Ascending aorta (tissue), 2 donors: ENCODE measurements around the gene S100A10. TPM values are rescaled to one million over a fixed set of nuclear protein-coding genes. Genes with fewer than 3 reads are reported as not detected.

Experiments used
- DNase-seq, 2 donors: peaks; one replicate each; pipeline ENCODE4 v3.0.0-alpha.2; 2019; ENCODE audit warnings: low spot score in 2 of 2
- H3K27ac ChIP-seq, 2 donors: fragments of 200-600 bp; sonication (generic); one replicate each; pipeline ENCODE4 v1.5.1; 2016 to 2017; ENCODE audit warnings: mild to moderate bottlenecking in 1 of 2
- H3K27me3 ChIP-seq: fragments of 200-600 bp; sonication (generic); one replicate; pipeline ENCODE4 v1.5.1; 2017
- H3K36me3 ChIP-seq, 2 donors: fragments of 200-600 bp; sonication (generic); one replicate each; pipeline ENCODE4 v1.5.1; 2016
- H3K4me1 ChIP-seq, 2 donors: fragments of 200-600 bp; sonication (generic); one replicate each; pipeline ENCODE4 v1.5.1; 2016 to 2017; ENCODE audit warnings: mild to moderate bottlenecking in 1 of 2
- H3K4me3 ChIP-seq, 2 donors: fragments of 200-600 bp; sonication (generic); one replicate each; pipeline ENCODE4 v1.5.1; 2016 to 2017; ENCODE audit warnings: mild to moderate bottlenecking in 1 of 2
- H3K9me3 ChIP-seq, 2 donors: fragments of 200-600 bp; sonication (generic); one replicate each; pipeline ENCODE4 v1.5.1; 2016
- intact Hi-C: fragments of 100-400 bp; cut with DNase I; formaldehyde crosslinking; loops from one replicate; pipeline ENCODE4 v1.15.1; 2023
- total RNA-seq: library from RNA; depleted of rRNA; stranded (reverse); fragments of >200 nt; gene quantifications from one replicate; pipeline ENCODE4 v1.1.0, GENCODE V29; 2016
- TF ChIP-seq, protein P1 (sequence below), 3 experiments: fragments of 200-600 bp in 2 of 3; fragments of 450-650 bp in 1 of 3; sonication (generic) in 2 of 3; IDR thresholded peaks; one replicate each; pipeline ENCODE4 v1.5.1; 2016 to 2019; ENCODE audit warnings: antibody characterized with exemption in 3 of 3, mild to moderate bottlenecking in 1 of 3, moderate library complexity in 1 of 3

The S100A10 gene
- total RNA-seq, 1 donor from 2014 or later: 25.8 TPM

DNA sequence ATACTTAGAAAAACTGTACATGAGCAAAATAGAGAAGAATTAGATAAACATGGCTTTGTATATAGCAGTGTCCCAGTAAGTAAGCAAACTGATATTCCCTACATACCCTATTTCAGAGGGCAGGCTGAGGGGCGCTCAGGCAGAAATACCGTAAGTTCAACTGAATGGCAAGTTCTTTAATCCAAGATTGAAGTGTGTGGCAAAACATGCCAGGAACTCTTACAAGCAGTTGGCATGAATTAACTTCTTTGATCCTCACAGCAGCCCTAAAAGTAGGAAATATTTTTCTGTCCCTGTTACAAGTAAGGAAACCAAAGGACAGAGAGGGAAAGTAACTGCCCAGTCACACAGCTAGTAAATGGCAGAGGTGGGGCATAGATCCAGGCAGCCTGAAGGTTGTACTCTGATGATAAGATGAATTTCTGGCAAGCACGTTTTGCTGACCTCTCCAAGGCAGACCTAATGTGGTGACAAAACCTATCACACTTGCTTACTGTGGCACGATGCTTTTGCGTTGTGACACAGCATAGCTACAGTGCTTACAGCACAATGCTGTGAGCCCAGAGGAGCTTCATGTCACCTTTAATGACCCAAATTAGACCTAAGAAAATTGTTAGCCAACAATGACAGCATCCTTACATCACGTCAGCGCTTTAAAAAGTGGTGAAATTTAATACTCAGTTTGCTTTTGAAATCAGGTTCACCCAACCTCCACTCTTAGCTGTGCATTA, 49.4 kb downstream of the S100A10 start:
- no peaks in the 10 kb centered on the region for H3K36me3 ChIP-seq
- no peak overlapping the region for H3K4me3 ChIP-seq
- H3K4me1 ChIP-seq: peaks cover 0 to 36% of the 10 kb centered on the region in 2 donors
- H3K9me3 ChIP-seq: no peaks in the 10 kb centered on the region
- intact Hi-C loops: loop anchor here (2.0 kb wide), 1 partner anchor 49 kb away; the partner anchor contains the start of gene S100A10
- DNase-seq: peak in 1 of 2 donors; percentile 68
- TF ChIP-seq, protein P1, sequence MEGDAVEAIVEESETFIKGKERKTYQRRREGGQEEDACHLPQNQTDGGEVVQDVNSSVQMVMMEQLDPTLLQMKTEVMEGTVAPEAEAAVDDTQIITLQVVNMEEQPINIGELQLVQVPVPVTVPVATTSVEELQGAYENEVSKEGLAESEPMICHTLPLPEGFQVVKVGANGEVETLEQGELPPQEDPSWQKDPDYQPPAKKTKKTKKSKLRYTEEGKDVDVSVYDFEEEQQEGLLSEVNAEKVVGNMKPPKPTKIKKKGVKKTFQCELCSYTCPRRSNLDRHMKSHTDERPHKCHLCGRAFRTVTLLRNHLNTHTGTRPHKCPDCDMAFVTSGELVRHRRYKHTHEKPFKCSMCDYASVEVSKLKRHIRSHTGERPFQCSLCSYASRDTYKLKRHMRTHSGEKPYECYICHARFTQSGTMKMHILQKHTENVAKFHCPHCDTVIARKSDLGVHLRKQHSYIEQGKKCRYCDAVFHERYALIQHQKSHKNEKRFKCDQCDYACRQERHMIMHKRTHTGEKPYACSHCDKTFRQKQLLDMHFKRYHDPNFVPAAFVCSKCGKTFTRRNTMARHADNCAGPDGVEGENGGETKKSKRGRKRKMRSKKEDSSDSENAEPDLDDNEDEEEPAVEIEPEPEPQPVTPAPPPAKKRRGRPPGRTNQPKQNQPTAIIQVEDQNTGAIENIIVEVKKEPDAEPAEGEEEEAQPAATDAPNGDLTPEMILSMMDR (IDR thresholded peaks at IDR 0.05): no peak
- H3K27ac ChIP-seq: peak overlapping the region; percentile 72 to 82
- H3K27me3 ChIP-seq: no peaks in the 10 kb centered on the region

DNA sequence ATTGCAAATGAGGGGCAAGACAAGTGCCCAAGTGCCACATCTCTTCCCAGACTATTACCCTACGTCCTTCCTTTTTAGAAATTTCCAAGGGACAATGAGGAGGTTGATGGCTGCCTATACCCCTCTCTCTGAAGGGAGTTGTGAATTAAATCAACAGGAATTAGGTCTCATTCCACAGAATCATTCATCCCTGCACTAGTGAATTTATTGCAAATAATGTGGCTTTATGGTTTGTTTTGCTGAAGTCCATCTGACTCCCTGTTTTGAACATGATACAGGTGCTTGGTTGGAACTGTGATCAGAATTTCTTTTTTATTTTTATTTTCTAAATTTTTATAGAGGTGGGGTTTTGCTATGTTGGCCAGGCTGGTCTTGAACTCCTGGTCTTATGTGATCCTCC, 50.1 kb downstream of the S100A10 start:
- TF ChIP-seq, protein P1 (IDR thresholded peaks at IDR 0.05): no peak
- Histone ChIP-seq H3K9me3 (no peaks in the 10 kb centered on the region), H3K4me1 (peaks cover 0 to 36% of the 10 kb centered on the region in 2 donors), H3K27me3 (no peaks in the 10 kb centered on the region), H3K36me3 (no peaks in the 10 kb centered on the region), H3K4me3 (no peak overlapping the region), H3K27ac (peak overlapping the region in 1 of 2 donors; percentile 82)
- intact Hi-C loops: no loop called here
- no peak for DNase-seq

DNA sequence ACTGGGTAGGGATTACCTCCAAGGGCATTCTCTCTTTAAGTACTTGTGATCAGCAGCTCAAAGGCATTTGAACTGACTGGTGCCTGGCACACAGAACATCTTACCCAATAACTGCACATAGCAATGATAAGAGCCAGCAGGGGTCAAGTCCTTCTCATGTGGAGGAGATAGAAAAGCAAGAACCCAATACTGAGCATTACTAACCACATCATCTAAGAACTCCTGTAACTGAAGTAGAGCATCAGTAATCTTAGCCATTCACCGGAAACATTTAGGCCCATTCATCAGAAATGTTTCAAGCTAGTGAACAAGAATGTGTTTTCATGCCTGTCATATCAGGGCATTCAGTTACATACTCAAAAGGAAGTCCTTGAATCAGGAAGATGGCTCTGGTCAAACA, 50.8 kb downstream of the S100A10 start:
- no peak for DNase-seq
- Histone ChIP-seq H3K4me1 (peaks cover 0 to 36% of the 10 kb centered on the region in 2 donors), H3K27me3 (no peaks in the 10 kb centered on the region), H3K27ac (no peak overlapping the region), H3K36me3 (no peaks in the 10 kb centered on the region), H3K9me3 (no peaks in the 10 kb centered on the region), H3K4me3 (no peak overlapping the region)
- intact Hi-C loops: no loop called here
- TF ChIP-seq, protein P1 (IDR thresholded peaks at IDR 0.05): no peak

DNA sequence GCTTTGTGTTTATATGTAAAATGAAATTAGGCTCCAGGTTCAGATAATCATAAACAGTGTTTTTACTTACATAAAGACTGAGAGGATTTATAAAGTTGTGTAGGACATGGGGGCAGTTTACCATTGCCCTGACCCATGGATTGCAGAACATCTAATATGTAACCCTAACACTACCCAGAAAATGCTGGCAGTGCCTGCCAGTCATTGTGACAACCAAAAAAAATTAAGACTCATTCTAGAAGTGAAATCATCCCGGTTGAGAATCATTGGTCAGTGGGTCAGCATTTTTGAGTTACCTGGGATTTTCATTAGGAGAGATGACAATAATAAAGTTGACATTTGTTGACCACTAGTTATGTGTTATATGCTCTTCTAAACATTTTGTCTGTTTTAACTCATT, 53.1 kb downstream of the S100A10 start:
- Histone ChIP-seq H3K4me1 (peaks cover 0 to 27% of the 10 kb centered on the region in 2 donors), H3K27ac (no peak overlapping the region), H3K36me3 (no peaks in the 10 kb centered on the region), H3K27me3 (no peaks in the 10 kb centered on the region), H3K9me3 (no peaks in the 10 kb centered on the region), H3K4me3 (no peak overlapping the region)
- intact Hi-C loops: no loop called here
- DNase-seq: no peak
- TF ChIP-seq, protein P1 (IDR thresholded peaks at IDR 0.05): no peak

DNA sequence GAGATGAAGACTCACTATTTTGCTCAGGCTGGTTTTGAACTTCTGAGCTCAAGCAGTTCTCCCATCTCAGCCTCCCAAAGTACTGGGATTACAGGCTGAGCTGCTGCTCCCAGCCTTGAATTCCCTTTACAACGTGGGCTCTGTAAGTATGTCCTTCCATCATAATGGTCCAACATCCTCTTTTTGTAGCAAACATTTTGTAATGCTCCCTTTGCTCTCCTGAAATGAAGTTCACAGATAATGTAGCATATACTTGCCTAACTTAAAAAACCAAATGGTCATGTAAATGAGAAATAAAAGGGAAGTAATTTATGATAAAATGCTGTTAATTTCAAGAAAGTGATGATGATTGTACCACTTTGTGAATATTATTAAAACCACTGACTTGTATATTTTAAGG, 53.9 kb downstream of the S100A10 start:
- H3K27me3 ChIP-seq: no peaks in the 10 kb centered on the region
- no peaks in the 10 kb centered on the region for H3K9me3 ChIP-seq
- no peak overlapping the region for H3K27ac ChIP-seq
- DNase-seq: no peak
- H3K4me1 ChIP-seq: peaks cover 0 to 20% of the 10 kb centered on the region in 2 donors
- H3K4me3 ChIP-seq: no peak overlapping the region
- intact Hi-C loops: no loop called here
- TF ChIP-seq, protein P1 (IDR thresholded peaks at IDR 0.05): no peak
- no peaks in the 10 kb centered on the region for H3K36me3 ChIP-seq
